Activated CD4-positive, alpha-beta T cell treated with anti-CD3 and anti-CD28 coated beads, Interleukin-2, amount 50 U/mL, for 4 hours (primary cell): ENCODE measurements around the gene FAM107B.
A peak's percentile ranks its signal among the peaks of the same experiment; 100 is the strongest.
"Not testable (repeated sequence)": the region's sequence is repeated elsewhere in the genome, so short reads cannot be mapped to it uniquely, and the experiment has no call there.

Experiments
- DNase-seq, 2 experiments: peaks; one replicate each; pipeline ENCODE4 v3.0.0-alpha.2; 2020

The FAM107B gene

DNA sequence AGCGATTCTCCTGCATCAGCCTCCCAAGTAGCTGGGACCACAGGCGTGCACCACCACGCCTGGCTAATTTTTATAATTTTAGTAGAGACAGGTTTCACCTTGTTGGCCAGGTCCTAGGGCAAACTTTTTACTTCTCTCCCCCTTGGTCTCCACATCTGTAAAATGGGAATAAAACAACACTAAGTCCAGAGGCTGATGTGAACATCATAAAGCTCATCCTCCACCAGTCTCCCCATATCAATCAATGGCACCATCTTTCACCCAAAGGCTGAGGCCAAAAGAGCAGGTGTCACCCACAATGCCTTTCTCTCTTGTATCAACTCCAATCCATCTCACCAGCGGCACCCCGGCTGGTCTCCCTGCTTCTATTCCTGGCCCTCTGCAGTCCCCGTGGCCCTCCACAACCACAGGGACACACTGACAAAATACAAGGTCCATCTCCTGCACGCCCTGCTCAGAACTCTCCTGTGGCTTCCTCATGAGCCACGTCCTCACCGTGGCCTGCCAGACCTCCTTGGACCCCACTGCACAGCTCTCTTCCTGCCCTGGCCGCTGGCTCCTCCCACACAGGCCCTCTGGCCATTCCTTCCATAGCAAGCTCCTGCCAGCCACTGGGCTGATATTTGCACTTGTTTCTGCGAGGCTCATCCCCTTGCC, 179.0 kb downstream of the FAM107B start:
- DNase-seq, result no peak

DNA sequence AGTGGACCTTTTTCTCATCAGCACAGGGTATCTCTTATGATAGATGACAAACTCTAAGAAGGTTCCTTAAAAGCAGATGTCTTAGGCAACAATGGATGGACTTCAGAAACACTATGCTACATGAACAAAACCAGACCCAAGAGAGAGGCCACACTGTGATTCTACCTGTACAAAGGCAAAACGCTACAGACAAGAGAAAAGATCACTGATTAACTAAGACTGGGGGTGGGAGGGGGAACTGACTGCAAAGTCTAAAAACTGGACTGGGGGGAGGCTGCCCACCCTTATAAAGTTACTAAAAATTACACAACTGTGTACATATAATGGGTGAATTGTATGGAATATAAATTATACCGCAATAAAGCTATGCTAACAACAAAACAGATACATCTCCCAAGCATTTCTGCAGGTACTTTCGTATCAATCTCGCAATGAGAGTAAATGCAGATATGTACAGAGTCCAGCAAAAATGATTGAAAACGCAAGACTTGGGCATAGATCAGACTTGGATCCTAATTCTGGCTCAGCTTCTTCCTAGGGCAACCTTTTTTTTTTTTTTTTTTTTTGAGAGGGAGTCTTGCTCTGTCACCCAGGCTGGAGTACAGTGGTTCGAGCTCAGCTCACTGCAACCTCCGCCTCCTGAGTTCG, 179.7 kb downstream of the FAM107B start:
- DNase-seq, result no peak

DNA sequence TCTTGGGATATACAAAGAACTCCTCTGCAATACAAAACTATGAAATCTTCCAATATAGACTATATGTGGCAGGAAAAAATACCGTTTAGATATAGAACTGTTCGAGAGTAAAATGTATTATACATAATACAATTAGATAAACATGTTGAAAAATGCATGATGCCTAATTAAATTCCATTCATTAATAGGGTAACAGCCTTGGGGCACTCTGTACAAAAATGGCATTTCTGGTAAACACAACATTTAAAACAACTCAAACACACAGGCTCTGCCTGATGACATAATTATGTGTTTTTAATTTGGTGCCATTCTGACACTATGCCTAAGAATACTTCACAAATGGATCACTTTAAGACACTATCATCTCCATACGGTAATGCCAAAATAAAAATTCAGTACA, 180.9 kb downstream of the FAM107B start:
- no peak for DNase-seq

DNA sequence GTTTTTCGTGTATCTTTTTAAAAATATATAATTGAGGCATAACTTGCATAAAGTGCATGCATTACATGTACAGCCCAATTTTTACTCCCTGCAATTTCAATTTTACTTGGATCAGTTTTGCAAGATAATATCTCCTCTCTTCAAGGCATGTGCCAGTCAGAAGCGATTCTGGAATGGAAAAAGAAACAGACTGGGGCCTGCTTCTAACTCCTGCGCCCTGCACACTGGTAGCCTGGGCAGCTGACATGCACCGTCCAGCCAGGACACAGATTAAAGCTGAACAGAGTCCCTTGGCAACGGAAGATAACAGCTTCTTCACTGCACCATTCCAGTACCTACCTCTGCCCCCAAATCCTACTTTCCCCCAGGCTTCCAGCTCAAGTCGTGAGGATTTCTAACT, 182.1 kb downstream of the FAM107B start:
- no peak for DNase-seq

DNA sequence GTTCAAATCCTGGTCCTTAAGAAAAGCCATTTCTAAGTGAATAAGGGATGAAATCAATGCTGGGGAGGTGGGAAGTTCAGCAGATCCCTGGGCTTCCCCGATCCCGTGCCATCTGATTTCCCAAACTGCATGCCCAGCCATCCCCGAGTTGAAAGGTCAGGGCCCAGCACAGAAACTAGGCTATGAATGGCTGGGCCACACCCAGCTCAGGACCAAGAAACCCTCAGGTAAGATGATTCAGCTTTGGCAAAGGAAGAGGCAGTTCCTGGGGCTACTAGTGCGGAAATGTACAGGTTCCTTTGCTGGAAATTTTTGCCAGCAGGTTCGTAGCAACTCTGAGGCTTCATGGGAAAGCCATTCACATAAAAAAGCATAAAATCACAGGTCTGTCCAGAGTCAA, 182.7 kb downstream of the FAM107B start:
- DNase-seq, result no peak

DNA sequence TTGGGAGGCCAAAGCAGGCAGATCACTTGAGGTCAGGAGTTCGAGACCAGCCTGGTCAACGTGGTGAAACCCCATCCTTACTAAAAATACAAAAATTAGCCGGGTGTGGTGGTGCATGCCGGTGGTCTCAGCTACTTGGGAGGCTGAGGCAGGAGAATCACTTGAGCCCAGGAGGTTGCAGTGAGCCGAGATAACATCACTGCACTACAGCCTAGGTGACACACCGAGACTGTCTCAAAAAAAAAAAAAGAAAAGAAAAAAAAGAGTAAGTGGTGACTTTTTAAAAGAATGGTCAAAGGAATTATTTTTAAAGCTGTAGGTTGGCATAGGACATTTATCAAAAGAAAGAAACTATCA, 185.8 kb downstream of the FAM107B start:
- DNase-seq, result not testable (repeated sequence)

DNA sequence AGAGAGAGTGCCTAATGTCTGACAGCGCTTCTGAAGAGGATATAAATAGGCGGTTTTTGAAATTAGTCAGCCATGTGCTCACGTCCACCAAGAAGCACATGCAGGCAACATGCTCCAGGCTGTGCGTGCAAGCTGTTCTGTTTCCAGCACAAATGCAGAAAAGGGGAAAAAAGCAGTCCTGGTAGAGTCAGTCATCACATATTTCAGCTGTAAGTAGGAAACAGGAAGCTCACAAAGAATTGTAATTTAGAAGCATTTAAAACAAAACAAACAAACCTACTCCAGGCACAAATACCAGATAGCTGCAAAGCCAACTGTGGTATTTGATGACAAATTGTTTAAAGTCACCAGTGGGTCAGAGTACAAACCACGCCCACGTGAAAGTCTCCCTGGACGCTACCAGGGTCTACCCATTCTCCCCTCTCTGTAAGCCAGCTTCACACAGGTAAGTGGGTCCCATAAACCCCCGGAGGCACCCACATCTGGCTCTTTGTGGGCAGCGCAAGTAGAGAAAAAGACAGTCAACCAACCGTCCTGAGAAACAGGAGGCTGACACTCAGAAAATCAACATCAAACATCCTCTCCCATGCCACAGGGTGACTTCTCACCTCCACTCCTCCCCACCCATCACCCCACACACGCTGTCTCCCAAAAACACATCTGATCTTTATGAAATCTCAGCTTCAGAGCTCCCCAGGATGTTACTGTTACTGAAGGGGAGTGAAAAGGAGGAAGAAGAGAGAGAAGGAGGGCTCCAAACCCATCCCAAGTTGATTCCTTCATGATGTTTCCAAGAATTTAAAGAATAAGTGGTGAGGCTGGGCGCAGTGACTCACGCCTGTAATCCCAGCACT, 186.4 kb downstream of the FAM107B start:
- peak in 1 of 2 experiments; percentile 49 for DNase-seq

DNA sequence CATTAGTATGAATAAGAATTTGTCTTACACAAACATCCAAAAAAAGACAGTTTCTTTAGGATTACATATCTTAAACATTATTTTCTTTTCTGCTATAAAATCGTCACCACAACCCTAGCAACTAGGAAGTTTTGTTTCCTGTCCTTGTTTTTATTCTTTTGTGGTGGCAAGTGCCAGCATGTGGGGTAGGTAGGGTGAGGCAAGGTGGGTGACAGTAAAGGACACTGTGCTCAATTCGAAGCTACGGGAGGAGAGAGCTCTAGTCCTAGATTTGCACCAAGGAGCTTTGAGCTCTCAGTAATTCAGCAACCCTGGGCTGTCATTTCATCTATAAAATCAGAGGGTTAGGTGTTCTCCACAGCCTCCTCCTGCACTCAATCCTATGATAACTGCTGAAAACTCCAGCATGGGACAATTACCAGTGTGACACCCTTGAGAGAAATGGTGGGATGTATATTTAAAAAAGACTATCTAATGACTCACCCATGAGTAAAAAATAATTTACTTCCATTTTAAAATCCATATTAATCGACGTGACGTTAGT, 187.1 kb downstream of the FAM107B start:
- no peak for DNase-seq

DNA sequence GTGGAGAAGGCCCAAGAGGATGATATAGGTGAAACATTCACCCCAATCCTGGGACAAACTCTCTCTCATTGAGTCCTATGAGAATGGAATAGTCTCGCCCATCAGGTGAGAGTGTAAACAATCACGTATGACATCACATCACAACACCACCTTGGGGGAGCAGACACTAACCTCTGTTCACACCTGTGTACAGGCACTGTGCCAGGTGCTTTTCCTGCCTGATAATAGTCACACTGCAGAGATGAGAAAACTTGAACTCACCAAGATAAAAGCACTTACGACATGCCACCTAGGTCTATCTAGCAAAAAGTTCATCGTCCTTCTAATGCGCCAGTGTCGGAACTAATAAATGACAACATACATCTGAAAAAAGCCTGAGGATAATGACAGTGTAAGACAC, 187.8 kb downstream of the FAM107B start:
- DNase-seq, result peak; percentile 57 to 66

DNA sequence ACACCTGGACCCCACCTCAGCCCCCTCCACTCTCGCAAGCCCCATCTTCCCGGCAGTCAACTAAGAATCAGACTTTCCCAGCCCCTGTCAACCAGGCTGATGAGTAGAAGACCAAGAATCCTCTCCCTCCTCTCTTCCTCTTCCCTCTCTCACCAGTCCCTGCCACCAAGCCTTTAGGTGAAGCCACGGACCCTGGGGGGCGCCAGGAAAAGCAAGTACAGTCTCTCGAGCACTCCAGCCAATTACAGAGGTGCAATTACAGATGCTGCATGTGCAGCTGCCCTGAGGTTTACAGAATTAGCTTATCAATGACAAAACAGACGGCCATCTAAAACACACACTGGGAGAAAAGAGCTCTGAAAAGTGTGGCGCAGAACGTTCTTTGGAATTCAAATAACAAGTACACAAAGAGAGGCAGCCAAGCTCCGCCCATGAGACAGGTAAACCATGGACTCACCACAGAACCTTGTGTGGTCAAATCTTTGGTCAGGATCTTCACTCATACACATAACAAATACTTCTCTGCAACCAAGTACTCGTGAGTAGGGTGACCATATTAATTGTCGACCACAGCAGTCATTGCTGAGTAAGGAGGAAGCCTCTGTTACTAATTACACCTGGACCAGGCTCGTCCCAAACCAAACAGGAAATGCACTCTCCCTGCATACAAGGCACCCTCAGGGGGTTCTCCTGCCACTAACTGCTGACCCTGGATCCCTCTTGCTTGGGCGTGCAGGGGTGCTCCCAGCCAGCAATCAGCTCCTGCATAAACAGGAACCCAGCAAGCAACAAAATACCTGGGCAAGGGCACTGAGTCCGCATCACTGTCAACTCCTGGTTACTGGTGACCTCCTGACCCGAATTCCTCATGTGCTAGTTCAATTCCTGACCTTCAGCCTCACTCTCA, 189.2 kb downstream of the FAM107B start:
- DNase-seq, result no peak

DNA sequence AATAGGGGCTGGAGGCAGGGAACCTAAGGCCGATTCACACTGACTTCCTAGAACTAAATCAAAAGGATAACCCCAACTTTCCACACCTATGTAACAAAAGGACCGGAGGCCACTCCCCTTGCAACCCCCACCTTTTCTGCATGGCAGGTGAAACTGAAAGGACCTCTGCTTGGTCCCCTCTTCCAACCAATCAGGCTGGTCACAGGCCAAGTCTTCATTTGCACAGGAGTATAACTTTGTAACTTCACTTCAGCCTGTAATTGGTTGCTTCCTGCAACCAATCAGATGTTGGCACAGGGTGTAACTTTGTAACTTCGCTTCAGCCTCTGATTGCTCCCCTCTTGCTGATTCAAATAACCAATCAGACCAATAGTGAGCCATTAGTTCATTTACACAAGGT, 190.0 kb downstream of the FAM107B start:
- peak in 1 of 2 experiments; percentile 36 for DNase-seq

DNA sequence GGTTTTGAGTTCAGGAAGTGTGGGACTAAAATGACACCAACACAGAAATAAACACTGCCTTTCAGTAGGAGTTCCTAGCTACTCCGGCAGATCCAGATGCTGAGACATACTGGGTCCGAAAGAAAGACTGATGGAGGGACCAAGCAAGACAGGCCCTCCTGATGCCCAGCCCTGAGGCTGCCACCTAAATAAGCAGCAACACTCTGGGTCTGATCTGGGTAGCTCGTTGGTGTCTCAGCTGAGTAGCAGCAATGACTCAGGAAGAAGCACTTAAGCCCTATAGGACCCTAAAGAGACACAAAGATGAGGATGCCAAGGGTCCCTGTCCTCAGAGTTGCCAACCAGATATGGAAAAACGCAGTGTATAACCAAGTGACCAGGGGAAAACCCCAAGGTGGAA, 190.7 kb downstream of the FAM107B start:
- DNase-seq, result no peak

DNA sequence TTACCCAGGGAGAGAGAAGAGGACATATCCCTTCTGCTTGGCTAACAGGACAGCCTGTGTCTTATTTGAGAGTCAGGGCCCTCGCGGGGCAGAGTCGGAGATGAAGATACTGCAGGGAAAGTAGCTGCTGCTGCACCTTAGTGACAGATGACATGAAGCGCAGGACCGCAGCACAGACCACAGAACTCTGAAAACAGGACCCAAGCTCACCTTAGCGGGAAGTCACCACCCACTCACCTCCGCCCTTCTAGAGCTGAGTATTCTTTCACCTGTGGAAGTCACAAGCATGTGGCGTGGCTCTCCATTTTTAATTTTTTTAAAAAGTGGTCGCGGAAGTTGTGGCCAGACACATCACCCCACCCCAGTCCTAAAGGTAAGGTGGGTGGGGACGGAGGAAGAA, 191.4 kb downstream of the FAM107B start:
- DNase-seq, result peak; percentile 81 to 85

DNA sequence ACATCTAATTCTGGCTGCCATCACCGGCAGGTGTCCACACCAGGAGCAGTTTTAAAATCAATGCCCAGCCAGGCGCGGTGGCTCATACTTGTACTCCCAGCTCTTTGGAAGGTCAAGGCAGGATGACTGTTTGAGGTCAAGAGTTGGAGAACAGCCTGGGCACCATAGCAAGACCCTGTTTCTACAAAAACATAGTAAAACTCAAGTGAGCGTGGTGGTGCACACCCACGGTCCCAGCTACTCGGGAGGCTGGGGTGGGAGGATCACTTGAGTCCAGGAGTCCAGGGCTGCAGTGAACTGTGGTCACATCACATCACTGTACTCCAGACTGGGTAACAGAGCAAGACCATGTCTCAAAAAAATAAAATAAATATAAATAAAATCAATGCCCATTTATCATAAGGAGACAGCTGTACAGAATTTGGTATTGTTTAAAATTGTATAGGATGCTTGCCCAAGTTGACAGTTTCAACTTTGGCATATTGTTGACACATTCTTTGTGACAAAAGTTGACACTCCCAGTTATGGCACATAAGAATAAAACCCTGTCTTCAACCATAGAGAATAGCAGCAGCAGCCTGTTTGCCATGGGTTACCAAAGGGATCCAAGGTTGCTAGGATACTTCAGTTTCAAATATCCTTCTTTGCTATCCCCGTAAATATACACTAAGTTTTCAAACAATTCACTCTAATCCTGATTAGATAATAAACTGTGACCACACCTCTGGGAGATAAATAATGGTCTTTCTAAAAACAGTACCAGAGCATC, 193.0 kb downstream of the FAM107B start:
- DNase-seq, result no peak

DNA sequence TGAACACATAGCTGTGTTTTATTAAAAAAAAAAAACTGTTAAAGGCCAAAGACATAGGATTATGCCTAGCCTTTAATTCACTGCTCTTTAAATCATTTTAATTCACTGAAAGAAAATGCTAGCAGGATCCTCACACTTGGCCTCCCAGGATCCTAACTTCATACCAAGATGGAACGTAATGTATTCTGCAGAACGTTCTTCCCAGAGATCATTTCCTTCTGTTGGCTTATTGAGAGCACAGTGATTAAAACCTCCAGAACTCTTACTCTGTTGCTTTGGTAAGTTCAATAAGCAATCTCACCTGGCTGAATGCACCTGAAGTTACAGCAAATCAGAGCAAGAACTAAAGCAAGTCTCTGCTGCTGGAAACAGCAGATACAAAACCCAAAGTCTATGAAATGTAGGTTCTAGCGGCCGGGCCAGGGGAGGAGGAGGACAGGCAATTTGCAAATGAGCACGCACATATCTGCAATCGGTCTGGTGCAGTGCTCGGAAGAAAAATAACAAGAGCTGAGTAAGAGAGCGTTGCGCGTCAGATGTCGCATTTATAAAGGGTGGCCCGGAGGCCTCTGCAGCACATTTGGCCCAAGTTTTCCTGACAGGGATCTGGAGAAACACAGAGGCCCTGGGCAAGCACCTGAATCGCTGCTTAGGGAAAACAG, 193.9 kb downstream of the FAM107B start:
- DNase-seq, result no peak

DNA sequence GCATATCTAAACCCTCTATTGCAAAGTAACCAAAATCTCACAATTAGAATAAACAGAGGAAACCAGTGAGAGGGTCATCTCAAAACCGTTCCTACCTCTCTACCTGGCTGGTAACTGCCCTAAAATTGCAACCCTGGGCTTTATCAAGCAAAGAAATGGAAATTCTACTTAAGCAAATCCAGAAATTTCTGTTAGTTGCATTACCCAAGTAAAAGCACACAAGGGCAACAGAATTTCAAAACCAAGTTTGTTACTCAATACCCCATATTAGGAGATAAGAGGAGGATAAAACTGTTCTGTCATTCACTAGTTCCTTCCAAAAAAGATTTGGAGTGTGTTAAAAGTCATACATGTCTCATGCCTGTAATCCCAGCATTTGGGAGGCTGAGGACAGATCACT, 195.3 kb downstream of the FAM107B start:
- no peak for DNase-seq

DNA sequence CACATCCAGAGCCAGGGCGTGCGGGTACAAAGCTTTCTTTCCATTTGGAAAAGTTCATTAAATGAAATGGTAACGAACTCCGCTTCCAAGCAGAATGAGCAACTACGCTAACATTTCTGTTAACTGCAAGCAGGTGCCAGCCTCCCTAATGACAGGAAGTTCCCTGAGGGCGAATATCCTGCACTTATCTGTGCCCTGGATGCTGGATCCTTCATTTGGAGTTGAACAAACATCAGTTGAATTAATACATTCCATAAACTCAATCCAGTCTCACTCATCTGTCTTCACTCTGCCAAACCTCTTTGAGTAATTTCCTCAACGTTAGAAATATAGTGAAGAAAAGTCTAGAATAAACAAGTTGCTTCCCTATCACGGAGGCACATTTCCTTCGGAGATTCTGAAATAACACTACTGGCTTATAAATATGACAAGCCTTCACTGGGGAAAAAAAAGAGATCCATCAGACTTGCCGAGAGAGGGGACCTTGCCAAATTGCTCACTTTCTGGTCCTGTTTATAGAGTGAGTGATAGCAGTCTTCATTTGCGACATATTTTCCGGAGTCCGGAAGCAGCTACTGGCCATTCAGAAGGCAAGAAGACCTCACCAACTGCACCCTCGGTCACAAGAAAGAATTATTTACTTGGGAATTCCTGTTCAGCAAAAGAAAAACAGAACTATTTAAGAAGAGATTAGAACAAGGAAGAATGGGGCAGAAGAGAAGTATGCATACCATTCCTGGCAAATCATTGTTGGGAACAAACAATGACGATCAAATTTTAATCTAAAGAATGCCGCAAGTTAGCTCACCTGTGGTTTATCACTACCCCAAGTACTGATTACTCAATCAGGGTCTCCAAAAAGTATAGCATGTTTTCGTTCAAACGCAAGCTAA, 196.4 kb downstream of the FAM107B start:
- no peak for DNase-seq

DNA sequence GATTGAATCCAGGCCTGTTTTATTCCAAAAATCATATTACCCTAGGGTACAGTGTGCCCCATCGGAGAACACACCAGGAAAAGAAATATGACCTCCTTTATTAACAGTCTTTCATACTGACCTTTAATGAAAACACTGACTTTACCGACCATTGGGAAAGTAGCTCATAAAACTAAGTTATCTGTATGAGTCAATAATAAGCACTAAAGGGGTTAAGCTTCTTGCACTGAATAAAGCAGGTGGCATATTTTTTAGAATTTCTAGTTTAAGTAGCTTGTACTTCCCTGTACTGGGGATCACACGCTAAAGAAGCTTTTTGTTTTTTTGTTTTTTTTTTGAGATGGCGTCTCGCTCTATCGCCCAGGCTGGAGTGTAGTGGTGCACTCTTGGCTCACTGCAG, 199.8 kb downstream of the FAM107B start:
- DNase-seq, result no peak

DNA sequence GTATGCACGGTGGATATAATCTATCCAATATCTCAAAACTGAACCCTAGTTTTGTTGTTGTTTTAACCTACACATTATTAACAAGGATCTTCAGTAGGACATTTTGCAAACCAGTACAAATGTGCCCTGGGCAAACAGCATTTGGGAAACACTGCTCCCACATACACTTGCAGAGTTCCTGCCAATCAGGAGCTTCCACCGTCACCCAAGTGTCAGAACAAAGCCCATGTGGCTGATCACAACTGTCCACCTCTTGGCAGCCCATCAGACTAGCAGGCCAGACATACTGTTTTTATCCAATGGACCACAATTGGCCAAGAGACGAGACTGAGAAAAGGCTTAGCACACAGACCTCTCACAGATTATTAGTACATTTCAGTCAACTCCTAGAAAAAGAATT, 200.4 kb downstream of the FAM107B start:
- DNase-seq, result no peak

DNA sequence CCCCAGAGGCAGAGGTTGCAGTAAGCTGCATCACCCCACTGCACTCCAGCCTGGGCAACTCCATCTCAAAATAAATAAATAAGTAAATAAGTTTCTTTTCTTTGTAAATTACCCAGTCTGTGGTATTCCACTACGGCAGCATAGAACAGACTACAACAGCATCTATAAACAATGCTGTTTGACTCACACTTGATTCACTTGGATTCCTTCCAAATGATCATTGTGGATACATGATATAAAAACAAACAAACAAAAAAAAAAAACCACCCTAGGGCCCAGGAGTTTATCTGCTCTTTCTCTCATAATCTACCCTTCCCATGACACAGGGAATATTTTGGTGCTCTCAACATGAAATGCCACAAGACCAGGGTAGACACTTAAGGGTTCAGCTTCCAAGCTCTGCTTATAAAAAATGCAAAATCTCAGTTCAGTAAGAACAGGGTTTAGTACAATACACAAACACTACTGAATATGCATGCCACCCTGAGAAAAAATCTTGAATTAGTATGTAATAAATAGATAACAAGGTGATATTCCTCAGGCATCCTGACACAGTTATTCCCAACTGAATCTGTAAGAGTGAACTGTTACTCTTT, 200.9 kb downstream of the FAM107B start:
- no peak for DNase-seq
